H7 (cell line): ENCODE data around the gene ARIH2. TPM values are rescaled to one million over a fixed set of nuclear protein-coding genes. Genes with fewer than 3 reads are reported as not detected.

ENCODE experiments used
- DNase-seq: peaks from one replicate; pipeline ENCODE4 v3.0.0; 2012
- H3K27me3 ChIP-seq: 2 replicates; pipeline ENCODE4 v1.6.0; 2011; ENCODE audit warnings: mild to moderate bottlenecking, low read length; ENCODE audit not compliant: control insufficient read depth, insufficient read depth
- H3K36me3 ChIP-seq: replicated peaks from 2 replicates; pipeline ENCODE4 v1.5.1; 2011; ENCODE audit warnings: low read length; ENCODE audit not compliant: control insufficient read depth, insufficient read depth
- H3K4me3 ChIP-seq: 2 replicates; pipeline ENCODE4 v1.5.1; 2011; ENCODE audit warnings: low read depth, mild to moderate bottlenecking, control low read depth, low read length, moderate library complexity; ENCODE audit not compliant: insufficient read depth
- total RNA-seq: library from RNA; depleted of rRNA; stranded (reverse); fragments of >200 nt; shearing (Covaris generic); gene quantifications from 2 replicates; pipeline ENCODE4 v1.2.3, GENCODE V29; 2014

Gene ARIH2
- total RNA-seq, 1 experiment from 2014 or later: 120 TPM

DNA sequence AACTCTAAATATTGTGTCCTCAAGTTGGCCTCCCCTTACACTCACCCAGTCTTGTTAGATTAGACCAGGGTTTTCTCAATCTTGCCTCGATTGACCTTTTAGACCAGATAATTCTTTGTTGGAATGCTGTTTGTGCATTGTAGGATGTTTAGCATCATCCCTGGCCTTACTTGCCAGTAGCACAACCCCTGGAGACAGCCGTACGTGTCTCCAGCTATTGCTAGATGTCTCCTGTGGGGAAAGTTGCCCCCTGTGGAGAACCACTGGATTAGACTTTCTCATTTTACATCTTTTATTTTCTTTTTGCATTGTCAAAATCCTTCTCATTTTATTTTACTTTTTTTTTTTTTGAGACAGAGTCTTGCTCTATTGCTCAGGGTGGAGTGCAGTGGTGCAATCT is 90.8 kb downstream of the ARIH2 start:
- H3K4me3 ChIP-seq: no peak overlapping the region
- H3K36me3 ChIP-seq: peaks cover 20% of the 10 kb centered on the region

DNA sequence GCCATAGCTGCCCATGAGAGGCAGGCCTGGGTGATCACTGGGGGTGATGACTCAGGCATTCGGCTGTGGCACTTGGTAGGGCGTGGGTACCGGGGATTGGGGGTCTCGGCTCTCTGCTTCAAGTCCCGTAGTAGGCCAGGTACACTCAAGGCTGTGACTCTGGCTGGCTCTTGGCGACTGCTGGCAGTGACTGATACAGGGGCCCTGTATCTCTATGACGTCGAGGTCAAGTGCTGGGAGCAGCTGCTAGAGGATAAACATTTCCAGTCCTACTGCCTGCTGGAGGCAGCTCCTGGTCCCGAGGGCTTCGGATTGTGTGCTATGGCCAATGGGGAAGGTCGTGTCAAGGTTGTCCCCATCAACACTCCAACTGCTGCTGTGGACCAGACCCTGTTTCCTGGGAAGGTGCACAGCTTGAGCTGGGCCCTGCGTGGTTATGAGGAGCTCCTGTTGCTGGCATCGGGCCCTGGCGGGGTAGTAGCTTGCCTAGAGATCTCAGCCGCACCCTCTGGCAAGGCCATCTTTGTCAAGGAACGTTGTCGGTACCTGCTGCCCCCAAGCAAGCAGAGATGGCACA is 93.9 kb downstream of the ARIH2 start:
- no peak for DNase-seq
- Histone ChIP-seq H3K4me3 (no peak overlapping the region), H3K27me3 (no peaks in the 10 kb centered on the region), H3K36me3 (peaks cover 42% of the 10 kb centered on the region)

More for the DNA sequence above, 90.8 kb downstream of the ARIH2 start:
- no peaks in the 10 kb centered on the region for H3K27me3 ChIP-seq
- DNase-seq: no peak

DNA sequence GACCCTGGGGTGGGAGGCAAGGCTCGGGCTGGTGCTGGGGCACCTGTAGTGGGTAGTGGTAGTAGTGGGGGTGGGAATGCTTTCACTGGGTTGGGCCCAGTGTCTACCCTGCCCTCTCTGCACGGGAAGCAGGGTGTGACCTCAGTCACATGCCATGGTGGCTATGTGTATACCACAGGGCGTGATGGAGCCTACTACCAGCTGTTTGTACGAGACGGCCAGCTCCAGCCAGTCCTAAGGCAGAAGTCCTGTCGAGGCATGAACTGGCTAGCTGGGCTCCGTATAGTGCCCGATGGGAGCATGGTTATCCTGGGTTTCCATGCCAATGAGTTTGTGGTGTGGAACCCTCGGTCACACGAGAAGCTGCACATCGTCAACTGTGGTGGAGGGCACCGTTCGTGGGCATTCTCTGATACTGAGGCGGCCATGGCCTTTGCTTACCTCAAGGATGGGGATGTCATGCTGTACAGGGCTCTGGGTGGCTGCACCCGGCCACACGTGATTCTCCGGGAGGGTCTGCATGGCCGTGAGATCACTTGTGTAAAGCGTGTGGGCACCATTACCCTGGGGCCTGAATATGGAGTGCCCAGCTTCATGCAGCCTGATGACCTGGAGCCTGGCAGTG is 94.6 kb downstream of the ARIH2 start:
- no peak for DNase-seq
- Histone ChIP-seq H3K4me3 (no peak overlapping the region), H3K36me3 (peaks cover 42% of the 10 kb centered on the region), H3K27me3 (no peaks in the 10 kb centered on the region)

DNA sequence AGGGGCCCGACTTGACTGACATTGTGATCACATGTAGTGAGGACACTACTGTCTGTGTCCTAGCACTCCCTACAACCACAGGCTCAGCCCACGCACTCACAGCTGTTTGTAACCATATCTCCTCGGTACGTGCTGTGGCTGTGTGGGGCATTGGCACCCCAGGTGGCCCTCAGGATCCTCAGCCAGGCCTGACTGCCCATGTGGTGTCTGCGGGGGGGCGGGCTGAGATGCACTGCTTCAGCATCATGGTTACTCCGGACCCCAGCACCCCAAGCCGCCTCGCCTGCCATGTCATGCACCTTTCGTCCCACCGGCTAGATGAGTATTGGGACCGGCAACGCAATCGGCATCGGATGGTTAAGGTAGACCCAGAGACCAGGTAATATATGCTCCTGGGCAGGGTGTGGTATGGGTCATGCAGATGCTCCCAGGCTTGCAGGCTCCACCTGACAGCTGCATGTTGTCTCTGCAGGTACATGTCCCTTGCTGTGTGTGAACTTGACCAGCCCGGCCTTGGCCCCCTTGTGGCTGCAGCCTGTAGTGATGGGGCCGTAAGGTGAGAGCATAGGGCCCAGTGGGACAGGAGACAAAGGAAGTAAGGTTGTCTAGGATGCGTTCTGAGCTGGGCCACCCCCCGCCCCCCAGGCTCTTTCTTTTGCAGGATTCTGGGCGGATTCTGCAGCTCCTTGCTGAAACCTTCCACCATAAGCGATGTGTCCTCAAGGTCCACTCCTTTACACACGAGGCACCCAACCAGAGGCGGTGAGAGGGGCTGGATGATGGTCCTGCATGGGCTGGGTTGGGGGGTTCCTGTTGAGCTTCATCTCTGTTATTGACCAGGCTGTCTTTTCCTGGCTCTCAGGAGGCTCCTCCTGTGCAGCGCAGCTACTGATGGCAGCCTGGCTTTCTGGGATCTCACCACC is 95.4 kb downstream of the ARIH2 start:
- H3K36me3 ChIP-seq: peaks cover 42% of the 10 kb centered on the region
- peak; percentile 89 for DNase-seq
- H3K27me3 ChIP-seq: no peaks in the 10 kb centered on the region
- no peak overlapping the region for H3K4me3 ChIP-seq

DNA sequence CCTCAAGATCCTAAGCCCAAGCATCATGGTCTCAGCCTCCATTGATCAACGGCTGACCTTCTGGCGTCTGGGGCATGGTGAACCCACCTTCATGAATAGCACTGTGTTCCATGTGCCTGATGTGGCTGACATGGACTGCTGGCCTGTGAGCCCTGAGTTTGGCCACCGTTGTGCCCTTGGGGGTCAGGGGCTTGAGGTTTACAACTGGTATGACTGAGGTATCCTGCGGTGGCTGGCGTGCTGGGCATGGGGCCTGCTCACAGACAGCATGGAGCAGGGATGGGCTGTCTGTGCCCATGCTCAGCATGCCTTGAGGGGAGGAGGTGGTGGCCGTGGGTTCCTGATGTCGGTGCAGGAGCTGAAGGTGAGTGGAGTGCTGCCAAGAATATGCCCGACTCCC is 96.4 kb downstream of the ARIH2 start:
- Histone ChIP-seq H3K4me3 (no peak overlapping the region), H3K36me3 (peaks cover 41% of the 10 kb centered on the region), H3K27me3 (no peaks in the 10 kb centered on the region)
- no peak for DNase-seq

DNA sequence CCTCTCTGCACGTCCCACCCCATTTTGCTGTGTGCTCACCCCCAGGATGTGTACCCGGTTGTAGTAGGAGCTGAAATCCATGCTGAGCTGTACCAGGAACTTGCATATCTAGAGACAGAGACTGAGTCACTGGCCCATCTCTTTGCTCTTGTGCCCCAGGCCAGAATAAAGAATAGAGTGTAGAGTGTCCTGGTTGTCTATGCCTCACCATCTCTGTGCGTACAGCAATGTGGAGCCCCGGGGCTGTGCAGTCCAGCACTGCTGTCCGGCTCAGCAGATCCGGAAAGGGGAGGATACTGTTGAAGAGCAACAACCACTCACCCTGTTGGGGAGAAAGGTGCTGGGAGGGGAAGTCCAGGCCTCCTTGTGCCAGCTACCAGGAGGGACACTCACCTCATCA is 97.1 kb downstream of the ARIH2 start:
- no peak for DNase-seq
- H3K36me3 ChIP-seq: peaks cover 41% of the 10 kb centered on the region
- no peaks in the 10 kb centered on the region for H3K27me3 ChIP-seq
- H3K4me3 ChIP-seq: no peak overlapping the region

DNA sequence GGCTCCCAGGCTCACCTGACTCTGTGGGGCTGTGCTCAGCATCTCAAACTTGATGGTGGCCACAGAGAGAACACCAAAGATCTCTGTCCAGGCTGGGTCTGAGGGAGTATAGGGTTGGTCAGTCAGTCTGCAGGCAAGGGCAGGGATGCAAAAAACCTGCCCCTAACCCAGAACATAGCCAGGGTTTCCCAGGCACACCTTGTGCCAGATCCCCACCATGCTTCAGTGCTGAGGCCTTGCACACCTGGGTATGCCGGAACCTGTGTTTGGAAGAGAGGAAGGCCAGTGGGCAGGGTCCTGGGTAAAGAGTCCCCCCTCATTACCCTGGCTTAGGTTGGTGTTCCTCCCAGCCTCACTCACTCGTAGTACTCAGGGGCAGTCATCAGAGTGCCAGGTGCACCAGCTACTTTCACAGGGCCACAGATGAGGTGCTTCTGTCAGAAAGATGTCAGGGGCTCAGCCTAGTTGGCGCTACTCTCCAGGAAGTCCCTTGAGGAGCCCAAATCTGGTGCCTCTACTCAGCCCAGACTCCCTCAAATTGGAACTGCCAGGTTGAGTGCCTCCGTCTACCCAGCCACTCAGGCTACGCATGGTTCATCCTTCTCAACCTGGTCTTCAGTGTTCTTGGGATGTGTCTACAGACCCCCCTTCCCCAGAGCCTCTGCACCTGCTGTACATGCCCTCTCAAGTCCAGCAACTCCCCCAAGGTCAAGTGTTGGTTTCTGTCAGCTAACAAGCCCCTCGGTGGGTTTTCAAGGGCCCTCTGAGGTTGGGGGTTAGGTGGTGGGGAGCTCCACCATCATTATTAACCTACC is 98.0 kb downstream of the ARIH2 start:
- Histone ChIP-seq H3K36me3 (peaks cover 37% of the 10 kb centered on the region), H3K27me3 (no peaks in the 10 kb centered on the region)

DNA sequence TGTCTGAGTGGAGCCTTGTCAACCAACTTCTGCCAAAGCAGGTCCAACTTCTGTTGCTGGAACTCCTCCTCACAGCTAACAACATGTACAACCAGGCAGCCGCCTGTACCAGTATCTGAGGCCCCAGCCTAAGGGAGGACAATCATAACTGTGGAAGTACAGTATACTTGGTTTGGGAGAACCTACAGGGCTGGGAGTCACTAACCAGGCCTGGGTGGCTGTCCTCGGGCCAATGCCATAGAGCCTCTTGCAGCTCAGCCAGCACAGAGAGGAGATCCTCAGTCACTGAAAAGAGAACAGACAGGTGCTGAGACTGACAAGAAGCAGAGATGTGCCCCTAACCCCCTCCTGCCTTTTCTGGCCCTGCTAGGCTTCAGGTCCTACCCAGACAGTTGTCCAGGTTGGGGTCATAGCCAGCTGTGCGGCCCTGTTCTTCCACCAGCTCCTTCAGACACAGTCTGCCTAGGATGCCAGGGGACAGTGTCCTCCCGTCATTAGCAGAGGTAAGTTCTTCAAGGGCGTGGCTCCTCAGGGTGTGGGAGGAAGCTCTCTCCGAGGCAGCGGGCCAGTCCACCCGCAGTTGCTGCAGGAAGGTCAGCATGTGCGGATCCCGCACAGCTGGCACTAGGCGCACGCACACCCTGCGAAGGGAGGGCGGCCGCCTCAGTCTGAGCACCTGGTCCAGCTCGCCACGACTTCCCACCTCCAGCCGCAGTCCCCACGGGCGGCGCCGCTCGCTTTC is 98.8 kb downstream of the ARIH2 start:
- DNase-seq: peak; percentile 72
- no peaks in the 10 kb centered on the region for H3K27me3 ChIP-seq
- peaks cover 32% of the 10 kb centered on the region for H3K36me3 ChIP-seq

More for the DNA sequence above, 98.0 kb downstream of the ARIH2 start:
- DNase-seq: peak; percentile 24
- no peak overlapping the region for H3K4me3 ChIP-seq

DNA sequence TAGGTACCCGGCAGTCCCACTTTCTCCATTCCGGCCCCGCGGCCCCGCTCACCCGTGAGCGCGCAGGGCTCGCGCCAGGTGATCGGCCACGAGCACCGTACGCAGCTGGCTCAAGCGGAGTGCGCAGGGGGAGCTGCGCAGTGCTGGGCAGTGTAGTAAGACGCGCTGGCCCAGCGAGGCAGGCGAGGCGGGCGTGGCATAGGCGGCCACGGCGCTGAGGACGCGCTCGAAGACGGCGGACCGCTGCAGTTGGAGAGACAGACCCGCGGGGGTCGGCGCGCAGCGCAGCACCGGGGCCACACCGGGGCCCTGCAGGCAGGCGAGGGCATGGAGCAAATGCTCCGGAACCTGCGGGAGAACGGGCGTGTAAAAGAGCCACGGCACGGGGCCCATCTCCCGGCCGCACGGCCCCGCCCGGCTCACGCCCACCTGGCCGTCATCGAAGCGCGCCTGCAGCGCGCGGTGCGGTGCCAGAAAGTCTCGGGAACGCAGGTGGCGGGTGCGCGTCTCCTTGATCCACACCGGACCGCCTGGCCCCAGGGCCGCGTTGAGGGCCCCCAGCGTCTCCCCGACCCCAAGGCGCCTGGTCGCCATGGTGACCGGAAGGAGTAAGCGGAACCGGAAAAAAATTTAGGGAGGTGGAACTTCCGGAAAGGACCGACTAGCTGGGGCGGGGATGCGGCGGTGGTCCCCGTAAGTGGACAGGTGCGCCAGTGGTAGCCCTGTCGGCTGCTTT is 99.5 kb downstream of the ARIH2 start, which contains the start of gene DALRD3:
DALRD3 (minus strand) TSS at position 610 of the 736 bp plus-strand sequence; CDS start at position 594, 16 bp downstream.
- Histone ChIP-seq H3K4me3 (peak within 1 kb of the TSS; percentile 92), H3K36me3 (peaks cover 32% of the 10 kb centered on the region), H3K27me3 (no peaks in the 10 kb centered on the region)
- DNase-seq: peak; percentile 96

More for the DNA sequence above, 98.8 kb downstream of the ARIH2 start:
- peak overlapping the region; percentile 92 for H3K4me3 ChIP-seq

DNA sequence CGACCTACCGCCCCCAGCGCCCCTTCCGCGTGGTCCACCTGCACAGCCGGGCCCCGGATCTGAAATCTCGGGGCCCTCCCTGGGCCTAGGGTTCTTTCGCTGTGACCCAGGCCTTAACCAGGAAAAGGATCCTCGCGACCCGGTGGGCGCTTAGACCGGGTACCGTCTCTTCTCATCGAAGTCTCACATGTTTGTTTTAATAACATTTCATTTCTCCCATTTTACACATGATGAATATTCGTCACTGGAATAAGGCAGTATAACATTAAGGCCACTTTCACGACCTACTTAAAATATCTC is 100.0 kb downstream of the ARIH2 start:
- Histone ChIP-seq H3K27me3 (no peaks in the 10 kb centered on the region), H3K4me3 (peak overlapping the region; percentile 92), H3K36me3 (peaks cover 32% of the 10 kb centered on the region)
- no peak for DNase-seq

DNA sequence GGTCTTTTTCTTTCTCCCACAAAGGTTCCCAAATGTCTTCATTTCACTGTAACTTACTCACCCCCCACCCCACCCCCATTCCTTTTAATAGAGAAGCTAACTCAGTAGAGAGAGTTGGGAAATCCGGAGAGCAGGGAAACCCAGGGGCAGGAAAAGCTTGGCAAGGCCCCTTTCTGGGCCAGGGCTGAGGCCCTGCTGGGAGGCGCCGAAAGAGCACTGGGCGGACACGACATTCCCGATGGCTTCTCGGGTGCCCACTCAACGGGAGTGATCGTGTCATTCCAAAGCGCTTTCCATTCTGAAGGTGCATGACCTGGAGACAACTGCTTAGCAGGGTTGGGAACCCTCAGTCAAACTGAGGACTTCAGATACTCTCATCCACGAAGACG is 101.3 kb downstream of the ARIH2 start:
- Histone ChIP-seq H3K36me3 (peaks cover 35% of the 10 kb centered on the region), H3K27me3 (no peaks in the 10 kb centered on the region), H3K4me3 (peak overlapping the region; percentile 96)
- no peak for DNase-seq

DNA sequence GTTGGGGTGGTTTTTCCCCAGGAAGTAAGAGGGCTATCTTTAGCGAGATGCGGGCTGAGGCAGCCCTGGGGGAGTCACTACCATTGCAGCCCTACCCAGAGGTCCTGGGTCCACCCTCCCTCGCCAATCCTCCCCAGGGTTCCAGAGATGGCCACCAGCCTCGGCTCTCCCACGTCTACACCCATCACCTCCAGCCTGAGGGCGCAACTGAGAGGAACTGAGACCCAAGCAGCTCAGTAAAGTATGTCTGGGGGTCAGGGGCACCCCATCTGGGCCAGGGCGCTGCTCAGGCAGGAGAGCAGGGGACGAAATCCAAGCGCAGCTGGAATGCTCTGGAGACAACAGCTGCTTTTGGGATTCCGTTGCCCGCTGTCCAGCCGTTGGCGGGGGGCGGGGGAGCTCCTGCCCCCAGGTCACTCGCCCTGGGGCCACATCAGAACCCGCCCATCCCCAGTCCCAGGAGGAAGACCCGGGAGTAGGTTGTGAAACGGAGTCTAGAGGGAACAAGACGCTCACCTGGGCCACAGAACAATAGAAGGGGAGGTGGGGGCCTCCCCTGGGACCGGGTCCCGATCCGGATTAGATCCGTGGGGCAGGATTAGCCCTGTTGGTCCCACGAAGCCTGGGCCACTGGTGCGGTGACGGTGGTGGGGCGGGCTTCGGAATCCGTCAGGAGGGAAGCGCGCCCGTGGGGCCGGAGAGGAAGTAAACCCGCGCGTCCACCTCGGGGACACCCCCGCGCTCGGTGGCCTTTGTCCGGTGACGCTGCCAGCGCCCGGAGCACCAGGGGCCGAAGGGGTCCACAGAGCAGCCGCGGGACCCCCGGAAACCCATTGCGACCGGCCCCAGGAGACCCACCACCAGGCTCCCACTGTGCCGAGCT is 101.9 kb downstream of the ARIH2 start:
- Histone ChIP-seq H3K36me3 (peaks cover 35% of the 10 kb centered on the region), H3K27me3 (no peaks in the 10 kb centered on the region), H3K4me3 (peak overlapping the region; percentile 96)
- DNase-seq: peak; percentile 88
